HG02981 (cell line): ENCODE measurements around the gene TCEAL4.

Experiments
- ATAC-seq: cut with Tn5 transposase; IDR thresholded peaks from one replicate; pipeline ENCODE4 v1.9.1; 2021; ENCODE audit warnings: mild to moderate bottlenecking, moderate library complexity; ENCODE audit not compliant: unreplicated experiment

Gene TCEAL4

GRCh38 chrX:103585411-103586313 is at the start of gene TCEAL4:
Gene TCEAL4 (plus strand): TSS chrX:103585515. CDS start chrX:103586676, 1,161 bp downstream.
- ATAC-seq = peak; percentile 89

- ATAC-seq = no peak
Measured at GRCh38 chrX:103536071-103536470, 49.2 kb upstream of the TCEAL4 start.

DNA sequence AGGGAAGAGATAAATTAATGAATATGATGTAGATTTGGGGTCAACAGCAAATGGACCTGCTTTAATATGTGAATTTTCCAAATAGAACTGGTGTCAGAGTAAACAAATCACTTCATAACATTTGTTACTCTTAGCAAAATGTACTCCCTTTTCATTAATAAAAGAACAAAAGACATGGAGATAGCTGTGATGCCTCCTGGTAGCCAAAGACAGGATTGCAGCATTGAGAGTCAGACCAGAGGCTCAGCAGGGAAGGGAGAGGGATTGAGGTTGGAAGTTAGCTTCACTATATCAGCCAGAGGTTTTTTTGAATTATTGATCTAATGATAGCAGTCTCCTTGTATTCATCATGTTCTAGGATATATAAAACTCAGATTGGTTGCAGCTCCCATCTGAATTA is 48.6 kb upstream of the TCEAL4 start:
- no peak for ATAC-seq

DNA sequence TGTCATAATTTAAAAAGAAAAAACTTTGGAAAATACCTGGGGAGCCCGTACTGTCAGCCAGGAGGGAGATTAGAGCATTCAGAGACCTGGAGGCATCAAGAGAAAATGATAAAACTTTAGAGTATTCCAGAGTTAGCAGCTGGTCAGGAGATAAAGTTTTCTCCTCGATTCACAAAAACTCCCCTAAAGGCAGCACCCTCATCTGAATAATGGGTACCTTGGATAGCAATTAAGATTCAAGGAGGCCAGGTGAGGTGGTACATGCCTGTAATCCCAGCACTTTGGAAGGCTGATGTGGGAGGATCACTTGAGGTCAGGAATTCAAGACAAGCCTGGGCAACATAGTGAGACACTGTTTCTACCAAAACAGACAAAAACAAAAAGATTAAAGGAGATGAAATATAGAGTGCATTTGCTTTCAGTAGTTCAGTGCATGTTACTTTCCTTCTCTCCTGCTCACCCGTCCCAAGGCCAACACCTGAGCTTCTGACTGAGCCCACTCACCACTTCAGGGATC is 47.4 kb upstream of the TCEAL4 start:
- no peak for ATAC-seq

GRCh38 chrX:103538728-103539127 is 46.6 kb upstream of the TCEAL4 start:
- ATAC-seq = no peak

GRCh38 chrX:103539695-103540094 is 45.6 kb upstream of the TCEAL4 start:
- ATAC-seq = no peak

GRCh38 chrX:103540145-103540544 is 45.2 kb upstream of the TCEAL4 start:
- ATAC-seq = no peak

DNA sequence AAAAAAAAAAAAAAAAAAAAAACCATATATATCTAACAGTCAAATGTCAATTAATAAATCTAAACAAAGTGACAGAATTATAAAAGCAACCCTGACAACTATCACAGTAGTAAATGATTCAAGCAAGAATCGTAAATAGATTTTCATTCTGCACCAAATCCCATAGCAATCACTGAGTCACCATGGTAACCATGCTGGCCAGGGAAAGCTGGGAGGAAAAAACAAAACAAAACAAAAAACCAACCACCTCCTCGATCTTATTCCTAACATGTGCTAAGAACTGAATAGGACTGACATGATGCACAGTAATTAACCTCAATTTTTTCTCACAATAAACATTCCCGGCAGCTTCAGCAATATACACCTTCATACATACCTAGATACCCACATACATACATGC is 35.4 kb upstream of the TCEAL4 start:
- ATAC-seq = no peak

DNA sequence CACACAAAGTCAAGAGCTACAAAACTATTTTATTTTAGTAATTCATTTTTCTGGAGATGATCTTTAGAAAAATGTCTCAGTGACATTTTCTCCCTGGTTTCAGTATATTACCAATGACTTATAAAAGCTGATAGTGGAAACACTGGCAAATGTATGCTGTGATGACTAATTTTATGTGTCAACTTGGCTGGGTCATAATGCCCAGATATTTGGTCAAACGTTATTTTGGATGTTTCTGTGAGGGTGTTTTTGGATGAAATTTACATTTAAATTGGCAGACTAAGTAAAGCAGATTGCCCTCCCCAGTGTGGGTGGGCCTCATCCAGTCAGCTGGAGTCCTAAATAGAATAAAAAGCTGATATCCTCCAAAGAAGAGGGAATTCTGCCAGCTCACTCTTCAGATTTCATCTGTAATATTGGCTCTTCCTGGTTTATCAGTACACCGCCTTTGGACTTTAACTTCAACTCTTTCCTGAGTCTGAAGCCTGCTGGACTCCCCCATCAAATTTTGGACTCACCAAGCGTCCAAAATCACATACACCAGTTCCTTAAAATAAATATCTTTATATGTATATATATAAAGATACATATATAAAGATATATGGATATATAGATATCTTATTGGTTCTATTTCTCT is 34.8 kb upstream of the TCEAL4 start:
- ATAC-seq = no peak

- no peak for ATAC-seq
Measured at GRCh38 chrX:103552236-103552635, 33.1 kb upstream of the TCEAL4 start.

DNA sequence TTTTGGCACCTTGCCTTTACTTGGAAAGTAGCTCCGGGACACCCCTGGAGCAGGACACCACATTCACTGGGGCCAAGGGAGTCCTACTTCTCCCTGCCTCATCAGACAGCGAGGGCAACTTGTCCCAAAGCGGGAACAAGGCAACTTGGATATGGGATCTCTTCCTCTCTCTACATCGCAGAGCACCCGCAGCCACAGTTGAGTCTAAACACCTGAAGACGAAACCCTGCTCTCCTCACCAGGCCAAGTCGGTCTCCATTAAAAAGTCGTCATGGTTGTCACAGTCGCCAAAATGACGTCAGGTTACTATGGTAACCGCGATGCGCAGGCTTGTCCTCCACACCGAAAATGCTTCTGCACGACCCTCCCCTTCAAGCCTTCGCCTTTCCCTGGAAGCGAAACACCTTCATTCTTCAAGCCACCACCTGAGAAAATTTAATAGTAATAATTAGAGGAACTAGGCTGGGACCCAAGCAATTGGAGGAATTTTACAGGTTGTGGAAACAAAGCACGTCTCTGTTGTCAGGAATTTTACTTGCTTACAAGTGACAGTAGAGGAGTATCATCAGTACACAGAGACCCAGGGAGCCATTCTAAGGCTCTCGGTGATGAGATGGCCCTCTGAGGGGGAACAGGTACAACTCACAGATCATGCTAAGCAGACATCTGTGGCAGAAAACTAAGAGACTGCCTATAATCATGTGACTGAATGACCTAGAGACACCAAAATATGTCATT is 30.5 kb upstream of the TCEAL4 start:
- peak; percentile 95 for ATAC-seq

DNA sequence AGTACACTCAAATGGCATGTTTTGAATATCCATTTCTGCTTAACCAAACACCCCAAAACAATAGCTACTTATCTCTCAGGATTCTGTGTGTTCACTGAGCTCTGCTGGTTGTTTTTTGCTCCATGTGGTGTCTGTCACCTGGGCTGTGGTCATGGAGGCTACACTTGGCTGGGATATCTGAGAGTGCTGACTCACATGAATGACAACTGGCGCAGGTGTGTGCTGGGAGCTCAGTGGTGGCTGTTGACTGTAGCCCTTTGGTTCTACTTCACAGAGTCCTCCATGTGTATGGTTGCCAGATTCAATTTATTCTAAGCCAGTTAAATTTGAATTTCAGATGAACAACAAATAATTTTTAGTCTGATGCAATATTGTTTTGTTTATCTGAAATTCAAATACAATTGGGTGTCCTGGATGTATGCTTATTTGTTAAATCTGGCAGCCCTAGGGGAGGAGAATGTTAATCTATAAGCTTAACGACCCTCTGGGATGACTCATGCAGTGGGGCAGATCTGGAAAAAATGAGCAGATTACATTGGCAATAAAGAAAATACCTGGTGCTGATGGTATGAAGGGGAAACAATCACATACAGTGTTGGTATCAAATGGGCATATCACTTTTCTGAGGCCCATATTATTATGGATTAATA is 28.2 kb upstream of the TCEAL4 start:
- ATAC-seq = no peak

GRCh38 chrX:103560256-103560655 is 25.1 kb upstream of the TCEAL4 start:
- no peak for ATAC-seq

DNA sequence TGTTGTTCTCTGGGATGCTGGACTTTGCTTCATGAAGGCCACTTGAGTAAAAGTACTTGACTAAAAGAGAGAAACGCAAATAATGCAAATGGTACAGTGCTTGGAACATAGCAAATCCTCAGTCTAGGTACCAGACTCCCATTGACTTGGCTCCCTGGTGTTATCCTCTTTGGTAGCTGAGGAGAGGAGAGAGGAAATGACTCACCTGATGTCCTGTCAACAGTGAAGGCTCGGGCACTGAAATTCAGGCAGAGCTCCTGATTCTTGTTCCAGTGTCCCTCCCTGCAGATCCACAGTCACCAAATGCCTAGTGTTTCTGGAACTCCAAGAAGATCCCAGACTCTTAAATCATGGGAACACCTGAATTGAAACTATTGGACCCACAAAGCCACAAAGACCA is 22.5 kb upstream of the TCEAL4 start:
- ATAC-seq = no peak

GRCh38 chrX:103565197-103565596 is 20.1 kb upstream of the TCEAL4 start:
- ATAC-seq = peak; percentile 61

DNA sequence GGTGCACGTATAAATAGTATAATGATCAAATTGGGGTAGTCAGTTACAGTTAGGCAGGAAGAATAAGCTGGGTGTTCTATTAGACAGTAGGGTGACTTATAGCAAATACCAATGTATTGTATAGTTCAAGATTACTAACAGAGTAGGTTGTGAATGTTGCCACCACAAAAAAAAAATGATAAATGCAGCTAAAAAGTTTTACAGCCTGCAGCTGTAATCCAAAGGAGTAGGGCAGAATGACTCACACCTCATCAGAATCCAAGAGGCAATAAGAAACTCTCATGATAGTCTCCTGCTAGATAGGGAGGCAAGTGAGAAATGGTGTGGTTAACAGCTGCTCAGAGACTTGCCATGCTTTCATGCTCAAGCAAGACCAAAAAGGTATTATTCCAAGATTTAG is 19.6 kb upstream of the TCEAL4 start:
- ATAC-seq = peak; percentile 29

GRCh38 chrX:103571121-103571520 is 14.2 kb upstream of the TCEAL4 start:
- no peak for ATAC-seq

- ATAC-seq = no peak
Measured at GRCh38 chrX:103571726-103572125, 13.6 kb upstream of the TCEAL4 start.

- ATAC-seq = no peak
Measured at GRCh38 chrX:103573202-103573601, 12.1 kb upstream of the TCEAL4 start.

DNA sequence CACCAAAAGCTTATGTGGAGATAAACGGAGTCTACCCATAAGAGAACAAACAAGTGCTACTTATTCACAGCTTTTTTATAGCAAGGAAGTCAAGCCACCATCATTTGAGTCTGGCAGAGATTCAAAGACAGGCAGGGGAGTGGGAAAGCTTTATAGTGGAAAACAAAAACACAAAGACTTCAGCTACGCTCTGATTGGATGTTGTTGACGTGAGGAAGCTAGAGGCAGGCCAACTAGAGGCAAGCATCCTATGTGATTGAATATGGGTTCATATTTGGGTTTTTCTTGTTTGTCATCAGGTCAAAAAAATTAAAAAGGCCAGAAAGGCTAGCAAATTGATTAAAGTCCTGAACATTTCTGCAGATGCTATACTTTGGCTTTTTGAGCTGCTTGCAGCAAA is 719 bp upstream of the TCEAL4 start:
- no peak for ATAC-seq

- peak; percentile 26 for ATAC-seq
Measured at GRCh38 chrX:103586314-103586646, 965 bp downstream of the TCEAL4 start.
